Liver (tissue), 3 donors: Measurements from ENCODE around the gene PPP2R5C.

Experiments
- CTCF ChIP-seq: fragments of 150-350 bp; IDR thresholded peaks from 2 replicates; pipeline ENCODE4 v1.5.1; 2017; ENCODE audit warnings: improper control_type of control experiment, low read depth, low read length; ENCODE audit not compliant: missing input control
- FOXA2 ChIP-seq: IDR thresholded peaks from 2 replicates; pipeline ENCODE4 v1.6.1; 2016; ENCODE audit warnings: antibody characterized with exemption
- JUND ChIP-seq, 2 donors: IDR thresholded peaks; 2 replicates each; pipeline ENCODE4 v1.6.1; 2016; ENCODE audit warnings: antibody characterized with exemption in 2 of 2
- REST ChIP-seq: IDR thresholded peaks from 2 replicates; pipeline ENCODE4 v1.6.1; 2016; ENCODE audit warnings: antibody characterized with exemption, mild to moderate bottlenecking
- RXRA ChIP-seq, 2 donors: IDR thresholded peaks; 2 replicates each; pipeline ENCODE4 v1.6.1; 2017 to 2018; ENCODE audit warnings: antibody characterized with exemption in 2 of 2, mild to moderate bottlenecking in 1 of 2
- SP1 ChIP-seq: IDR thresholded peaks from 2 replicates; pipeline ENCODE4 v1.6.1; 2018; ENCODE audit warnings: antibody characterized with exemption, mild to moderate bottlenecking
- TAF1 ChIP-seq: conservative IDR thresholded peaks from 2 replicates; pipeline ENCODE4 v1.6.1; 2016; ENCODE audit warnings: antibody characterized with exemption, mild to moderate bottlenecking
- YY1 ChIP-seq: IDR thresholded peaks from 2 replicates; pipeline ENCODE4 v1.6.1; 2016; ENCODE audit warnings: antibody characterized with exemption, mild to moderate bottlenecking
- ZBTB33 ChIP-seq: IDR thresholded peaks from 2 replicates; pipeline ENCODE4 v1.6.1; 2016; ENCODE audit warnings: antibody characterized with exemption
- TF ChIP-seq, protein P1 (sequence below): IDR thresholded peaks from 2 replicates; pipeline ENCODE4 v1.6.1; 2016; ENCODE audit warnings: antibody characterized with exemption
- donor health status: healthy.
- donor health status: healthy.

GRCh38 chr14:101859538-101859902 lies 98.0 kb downstream of the PPP2R5C start:
- TF ChIP-seq CTCF: no peak
- TF ChIP-seq TAF1: no peak
- no peak for TF ChIP-seq RXRA (IDR thresholded peaks at IDR 0.05)
- no peak for TF ChIP-seq JUND (IDR thresholded peaks at IDR 0.05)
- TF ChIP-seq ZBTB33: no peak
- TF ChIP-seq REST: no peak
- no peak for TF ChIP-seq YY1
- no peak for TF ChIP-seq FOXA2
- TF ChIP-seq, protein P1, sequence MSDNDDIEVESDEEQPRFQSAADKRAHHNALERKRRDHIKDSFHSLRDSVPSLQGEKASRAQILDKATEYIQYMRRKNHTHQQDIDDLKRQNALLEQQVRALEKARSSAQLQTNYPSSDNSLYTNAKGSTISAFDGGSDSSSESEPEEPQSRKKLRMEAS: no peak
- TF ChIP-seq SP1: no peak
